Measurements from ENCODE around the gene RDH11.
A peak's percentile ranks its signal among the peaks of the same experiment; 100 is the strongest.

RDH11 gene

GRCh38 chr14:67644428-67644827 lies 51.1 kb downstream of the RDH11 start:
- DNase-seq = no peak

- no peak for DNase-seq
These were observed 51.9 kb downstream of the RDH11 start for GRCh38 chr14:67643713-67644112.

GRCh38 chr14:67641902-67642749 lies 53.4 kb downstream of the RDH11 start:
- no peak for DNase-seq

GRCh38 chr14:67641480-67641879 lies 54.1 kb downstream of the RDH11 start:
- no peak for DNase-seq

- no peak for DNase-seq
These were observed 56.9 kb downstream of the RDH11 start for GRCh38 chr14:67638642-67639041.

DNA sequence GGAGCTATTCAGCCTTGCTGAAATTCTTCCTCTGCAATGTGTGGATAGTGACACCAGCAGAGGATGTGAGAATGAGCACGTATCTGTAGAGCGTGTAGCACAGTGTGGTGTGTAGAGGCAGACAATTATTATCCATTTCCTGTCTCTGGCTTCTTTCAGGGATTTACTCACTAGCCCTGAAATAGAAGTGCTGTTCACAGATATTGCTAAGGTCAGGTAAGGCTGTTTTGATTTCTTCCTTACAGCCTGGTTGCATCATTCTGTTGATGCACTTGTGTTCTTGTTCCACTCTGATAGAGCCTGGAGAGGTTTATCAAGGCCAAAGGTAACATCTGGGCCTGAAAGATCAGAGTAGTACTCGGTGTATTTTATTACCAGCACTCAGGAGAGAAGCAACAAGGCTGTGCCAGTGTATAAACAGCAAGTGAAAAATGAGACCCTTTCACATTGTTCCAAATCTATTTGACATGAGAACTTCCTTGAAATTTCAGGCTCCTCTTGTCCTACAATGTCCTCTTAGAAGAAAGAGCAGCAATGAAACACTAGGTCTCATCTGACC lies 59.1 kb downstream of the RDH11 start:
- peak; percentile 18 for DNase-seq

- no peak for DNase-seq
These were observed 62.0 kb downstream of the RDH11 start for GRCh38 chr14:67633451-67634147.

GRCh38 chr14:67630938-67631337 lies 64.6 kb downstream of the RDH11 start:
- DNase-seq = no peak

- no peak for DNase-seq
These were observed 65.4 kb downstream of the RDH11 start for GRCh38 chr14:67630186-67630585.

- no peak for DNase-seq
These were observed 68.0 kb downstream of the RDH11 start for GRCh38 chr14:67627519-67627918.

Measured in NCI-H1417 treated with DMSO at 0.1 percent for 48 hours (cell line).